GM13976 (cell line): ENCODE results near the gene FBXL5.
"Not testable (repeated sequence)": the region's sequence is repeated elsewhere in the genome, so short reads cannot be mapped to it uniquely, and the experiment has no call there.

Source experiments
- DNase-seq: peaks from one replicate; pipeline ENCODE4 v3.0.0; 2012; ENCODE audit warnings: low spot score
- in situ Hi-C: fragments of 300-500 bp; cut with MboI; formaldehyde crosslinking; loops from one replicate; pipeline ENCODE4 v1.12.0; 2022; ENCODE audit warnings: low sequenced_read_pairs, mixed read lengths, inconsistent platforms; ENCODE audit not compliant: unreplicated experiment
- TF ChIP-seq, protein P1 (sequence below): IDR thresholded peaks from 2 replicates; pipeline ENCODE4 v1.5.1; 2012; ENCODE audit warnings: borderline replicate concordance, mild to moderate bottlenecking; ENCODE audit not compliant: insufficient read depth; ENCODE audit errors: extremely low read depth, missing control alignments, control extremely low read depth

FBXL5 gene

DNA sequence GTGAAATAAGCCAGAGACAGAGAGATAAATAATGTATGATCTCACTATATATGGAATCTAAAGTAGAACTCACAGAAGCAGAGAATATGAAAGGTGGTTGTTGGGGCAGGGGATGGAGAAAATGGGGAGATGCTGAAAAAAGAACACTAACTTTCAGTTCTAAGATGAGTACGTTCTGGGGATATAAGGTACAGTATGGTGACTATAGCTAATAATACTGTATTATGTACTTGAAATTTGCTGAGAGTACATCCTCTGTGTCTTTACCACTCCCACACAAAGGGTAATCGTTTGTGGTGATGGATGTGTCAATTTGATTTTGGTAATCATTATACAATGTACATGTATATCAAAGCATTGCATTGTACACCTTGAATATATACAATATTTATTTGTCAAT is 6.6 kb downstream of the FBXL5 start:
- in situ Hi-C loops, result no loop called here
- TF ChIP-seq, protein P1, sequence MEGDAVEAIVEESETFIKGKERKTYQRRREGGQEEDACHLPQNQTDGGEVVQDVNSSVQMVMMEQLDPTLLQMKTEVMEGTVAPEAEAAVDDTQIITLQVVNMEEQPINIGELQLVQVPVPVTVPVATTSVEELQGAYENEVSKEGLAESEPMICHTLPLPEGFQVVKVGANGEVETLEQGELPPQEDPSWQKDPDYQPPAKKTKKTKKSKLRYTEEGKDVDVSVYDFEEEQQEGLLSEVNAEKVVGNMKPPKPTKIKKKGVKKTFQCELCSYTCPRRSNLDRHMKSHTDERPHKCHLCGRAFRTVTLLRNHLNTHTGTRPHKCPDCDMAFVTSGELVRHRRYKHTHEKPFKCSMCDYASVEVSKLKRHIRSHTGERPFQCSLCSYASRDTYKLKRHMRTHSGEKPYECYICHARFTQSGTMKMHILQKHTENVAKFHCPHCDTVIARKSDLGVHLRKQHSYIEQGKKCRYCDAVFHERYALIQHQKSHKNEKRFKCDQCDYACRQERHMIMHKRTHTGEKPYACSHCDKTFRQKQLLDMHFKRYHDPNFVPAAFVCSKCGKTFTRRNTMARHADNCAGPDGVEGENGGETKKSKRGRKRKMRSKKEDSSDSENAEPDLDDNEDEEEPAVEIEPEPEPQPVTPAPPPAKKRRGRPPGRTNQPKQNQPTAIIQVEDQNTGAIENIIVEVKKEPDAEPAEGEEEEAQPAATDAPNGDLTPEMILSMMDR, result no peak
- DNase-seq, result no peak

DNA sequence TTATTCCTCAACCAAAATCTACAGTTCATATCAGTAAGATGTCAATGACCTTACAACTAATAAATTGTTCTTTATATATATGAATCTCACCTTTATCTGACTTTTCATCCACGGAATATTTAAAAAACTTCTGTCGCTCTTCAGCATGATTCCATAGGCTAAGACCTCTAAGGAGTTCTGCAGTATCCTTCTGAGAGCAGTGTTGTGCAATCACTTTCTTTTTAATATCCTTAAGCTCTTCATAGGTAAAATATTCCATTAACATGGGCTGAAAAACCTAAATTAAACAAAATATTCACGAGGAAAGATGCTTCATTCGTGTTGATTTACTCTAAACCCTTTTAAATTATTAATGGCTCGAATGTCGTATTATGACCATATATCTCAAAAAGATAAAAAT is 16.7 kb downstream of the FBXL5 start:
- in situ Hi-C loops, result no loop called here
- TF ChIP-seq, protein P1, result no peak

DNA sequence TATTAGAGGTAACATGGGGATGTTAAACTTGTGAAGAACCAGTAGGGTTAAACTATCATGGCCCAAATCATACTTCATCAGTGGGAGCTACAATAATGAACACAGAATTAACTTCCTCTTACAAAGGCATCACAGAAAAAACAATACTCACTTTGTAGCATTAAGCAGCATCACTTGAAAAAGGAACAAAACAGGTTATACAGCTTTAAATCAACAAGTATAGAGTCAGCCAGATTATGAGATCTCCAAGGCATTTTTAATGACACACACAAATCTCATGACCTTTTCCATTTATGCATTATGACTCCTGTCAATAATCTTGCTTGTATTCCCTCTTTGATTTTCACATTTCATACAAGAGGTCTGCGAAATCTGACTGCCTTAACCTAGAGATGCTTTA is 18.3 kb downstream of the FBXL5 start:
- no peak for DNase-seq
- in situ Hi-C loops, result no loop called here
- TF ChIP-seq, protein P1, result no peak

More for the DNA sequence above, 16.7 kb downstream of the FBXL5 start:
- DNase-seq, result no peak

DNA sequence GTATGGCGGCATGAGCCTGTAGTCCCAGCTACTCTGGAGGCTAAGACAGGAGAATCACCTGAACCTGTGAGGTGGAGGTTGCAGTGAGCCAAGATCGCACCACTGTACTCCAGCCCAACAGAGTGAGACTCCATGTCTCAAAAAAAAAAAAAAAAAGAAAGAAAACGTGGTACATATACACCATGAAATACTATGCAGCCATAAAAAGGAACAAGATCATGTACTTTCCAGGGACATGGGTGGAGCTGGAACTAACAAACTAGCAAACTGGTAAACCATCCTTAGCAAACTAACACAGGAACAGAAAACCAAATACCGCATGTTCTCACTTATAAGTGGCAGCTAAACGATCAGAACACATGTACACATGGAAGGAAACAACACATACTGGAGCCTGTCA is 37.8 kb downstream of the FBXL5 start:
- DNase-seq, in situ Hi-C loops: not testable (repeated sequence)

DNA sequence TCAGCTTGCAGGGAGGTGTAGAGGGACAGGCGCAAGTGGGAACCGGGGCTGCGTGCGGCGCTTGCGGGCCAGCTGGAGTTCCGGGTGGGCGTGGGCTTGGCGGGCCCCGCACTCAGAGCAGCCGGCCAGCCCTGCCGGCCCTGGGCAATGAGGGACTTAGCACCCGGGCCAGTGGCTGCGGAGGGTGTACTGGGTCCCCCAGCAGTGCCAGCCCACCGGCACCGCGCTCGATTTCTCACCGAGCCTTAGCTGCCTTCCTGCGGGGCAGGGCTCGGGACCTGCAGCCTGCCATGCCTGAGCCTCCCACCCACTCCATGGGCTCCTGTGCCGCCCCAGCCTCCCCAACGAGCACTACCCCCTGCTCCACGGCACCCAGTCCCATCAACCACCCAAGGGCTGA is 40.3 kb downstream of the FBXL5 start:
- in situ Hi-C loops, DNase-seq: not testable (repeated sequence)

DNA sequence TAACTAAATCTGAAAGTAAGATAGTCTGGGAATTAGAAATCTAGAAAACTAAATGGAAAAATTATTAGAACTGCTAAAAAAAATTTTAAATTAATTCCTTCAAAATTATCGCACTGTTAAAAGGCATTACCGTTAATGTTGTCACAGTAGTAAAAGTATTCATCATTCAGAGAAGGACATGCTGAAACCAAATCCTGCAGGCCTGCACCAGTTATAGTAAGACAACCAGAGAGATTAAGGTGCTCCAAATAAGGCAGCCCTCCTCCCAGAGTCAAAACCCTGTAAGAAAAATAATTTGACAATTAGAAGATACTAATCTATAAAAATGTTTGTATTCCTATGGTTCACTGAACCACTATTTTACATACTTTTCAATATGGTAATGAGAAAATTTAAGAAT is 43.0 kb downstream of the FBXL5 start:
- no peak for DNase-seq
- TF ChIP-seq, protein P1, result no peak
- in situ Hi-C loops, result no loop called here

DNA sequence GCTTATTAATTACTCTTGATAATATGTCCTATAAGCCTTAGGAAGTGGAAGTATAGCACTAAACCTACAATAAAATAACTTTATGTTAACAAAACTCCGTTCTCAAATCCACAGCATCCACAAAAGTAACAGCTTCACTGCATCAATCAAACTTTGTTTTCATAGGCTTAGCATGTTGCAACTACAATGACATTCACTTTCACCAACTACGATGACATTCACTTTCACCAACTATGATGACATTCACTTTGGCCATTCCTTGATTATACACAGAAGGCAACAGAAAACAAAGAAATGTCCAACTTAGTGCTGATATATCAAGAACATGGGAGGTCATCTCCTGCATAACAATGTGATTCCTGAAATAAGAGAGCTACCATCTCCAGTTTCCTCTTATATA is 44.3 kb downstream of the FBXL5 start:
- DNase-seq, result no peak
- in situ Hi-C loops, result no loop called here
- TF ChIP-seq, protein P1, result no peak

DNA sequence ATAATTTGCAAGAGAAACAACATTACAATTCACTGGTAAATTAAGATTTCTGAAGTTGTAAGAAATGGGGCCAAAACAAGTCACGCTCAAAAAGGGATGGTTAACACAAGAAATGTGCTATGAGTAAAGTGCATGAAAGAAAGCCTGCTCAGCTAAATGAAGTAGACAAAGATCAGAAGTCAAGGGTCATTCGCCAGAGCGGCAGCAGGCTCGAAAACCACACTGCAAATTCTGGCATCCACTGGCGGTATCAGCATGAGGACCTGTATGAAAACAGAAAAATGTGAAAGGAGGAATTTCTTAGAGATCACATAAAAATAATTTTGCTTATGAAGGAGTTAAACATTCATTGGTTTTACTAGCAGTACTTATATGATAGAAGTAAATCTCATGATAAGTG is 49.6 kb downstream of the FBXL5 start:
- DNase-seq, result no peak
- TF ChIP-seq, protein P1, result no peak
- in situ Hi-C loops, result no loop called here
